Measurements from ENCODE around the gene TNXB.
"Not testable (repeated sequence)": the region's sequence is repeated elsewhere in the genome, so short reads cannot be mapped to it uniquely, and the experiment has no call there.

The TNXB gene

DNA sequence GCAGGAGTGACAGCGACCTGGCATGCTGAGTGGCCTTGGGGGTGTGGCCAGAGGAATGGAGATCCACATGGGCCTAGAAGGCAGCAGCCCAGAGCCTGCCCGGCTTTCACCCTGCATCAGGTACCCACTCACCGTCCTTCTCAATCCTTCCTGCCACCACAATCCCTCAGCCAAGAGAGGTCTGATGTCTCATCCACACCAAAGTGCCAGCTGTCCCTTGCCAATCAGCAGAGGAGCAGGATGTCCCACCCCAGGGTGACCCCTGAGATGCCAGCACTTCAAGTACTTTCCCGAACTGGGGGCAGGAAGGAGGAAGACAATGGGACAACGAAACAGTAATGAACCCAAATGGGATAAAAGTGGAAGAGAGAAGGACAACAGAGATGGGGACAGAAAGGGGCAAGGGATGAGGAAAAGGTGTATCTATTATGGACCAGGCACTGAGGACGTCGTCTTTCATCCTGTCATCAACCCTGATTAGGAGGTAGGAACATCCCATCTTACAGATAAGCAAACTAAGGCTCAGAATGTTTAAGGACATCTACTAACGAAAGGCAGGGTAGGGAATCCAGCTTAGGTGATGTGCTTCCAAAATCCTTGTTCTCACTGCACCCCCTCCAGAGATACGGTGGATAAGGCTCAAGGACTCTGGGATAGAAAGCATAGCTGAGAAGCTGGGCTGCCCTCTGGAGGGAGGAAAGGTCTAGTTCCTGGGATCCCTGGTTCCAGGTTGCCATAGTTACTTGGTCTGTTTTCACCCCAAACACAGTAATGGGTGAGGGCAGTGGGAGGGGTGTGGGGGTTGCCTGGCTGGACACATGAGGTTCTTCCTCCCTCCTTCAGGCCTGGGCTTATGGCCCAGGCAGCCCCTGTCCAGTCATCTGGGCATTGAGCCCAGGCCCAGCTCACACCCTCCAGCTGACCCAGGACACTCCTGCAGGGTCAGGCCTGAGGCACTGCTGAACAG, 4.5 kb upstream of the TNXB start:
- peak; percentile 88 for DNase-seq (ENCODE audit: insufficient read length, low spot score)
- FAIRE-seq = peak; percentile 83

DNA sequence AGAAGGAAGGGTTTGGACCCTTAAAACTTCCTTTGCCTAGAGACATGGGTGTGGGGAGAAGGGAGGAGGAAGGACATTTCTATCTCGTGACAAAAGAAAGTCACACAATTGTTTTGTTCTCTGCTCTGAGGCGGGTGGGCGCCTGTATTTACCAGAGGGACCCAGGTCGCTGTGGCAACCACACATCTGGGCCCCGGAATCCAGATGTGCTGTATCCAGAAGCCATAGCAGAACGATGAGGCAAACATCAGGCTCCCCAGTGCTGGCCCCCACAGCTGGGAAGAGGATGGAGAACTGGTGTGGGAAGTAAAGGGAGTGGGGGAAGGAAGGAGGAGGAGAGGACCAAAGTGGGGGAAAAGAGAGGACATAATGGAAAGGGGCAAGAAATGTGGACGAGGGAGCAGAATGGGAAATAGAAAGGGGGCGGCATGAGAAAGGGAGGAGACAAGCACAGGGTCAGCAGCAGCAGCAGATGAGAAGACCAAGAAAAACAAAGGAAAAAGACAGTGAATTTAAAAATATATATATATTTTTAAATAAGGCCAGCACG, 3.4 kb upstream of the TNXB start:
- DNase-seq (ENCODE audit: insufficient read length, low spot score) = no peak
- no peak for FAIRE-seq

DNA sequence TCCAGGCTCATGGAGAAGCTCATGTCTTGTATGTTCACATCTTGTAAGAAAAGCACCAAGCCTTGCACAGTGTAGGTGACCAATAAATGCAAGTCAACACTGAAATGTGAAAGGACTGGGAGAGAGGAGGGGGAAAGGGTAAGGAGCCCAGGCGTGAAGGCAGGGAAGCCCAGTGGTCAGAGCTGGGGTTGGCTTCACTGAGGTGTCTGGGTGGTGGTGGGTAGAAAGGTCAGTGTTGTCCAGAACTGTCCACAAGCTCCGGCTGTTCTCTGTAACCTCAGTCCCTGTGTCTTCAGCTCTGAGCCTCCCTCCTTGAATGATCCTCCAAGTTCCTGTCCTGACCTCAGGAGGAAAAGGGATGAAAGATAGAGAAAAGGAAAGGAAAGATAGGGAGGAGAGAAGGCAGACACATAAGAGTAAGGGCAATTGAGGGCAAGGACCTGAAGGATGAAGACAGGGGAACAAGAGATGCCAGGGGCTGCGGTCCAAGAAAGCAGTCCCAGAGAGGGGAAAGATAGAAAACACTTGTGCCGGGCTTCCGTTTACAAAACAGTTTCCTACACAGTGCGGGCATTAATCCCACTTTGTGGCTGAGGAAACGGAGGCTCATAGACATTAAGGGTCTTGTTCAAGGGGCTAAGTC, 2.4 kb upstream of the TNXB start:
- FAIRE-seq (no peak), DNase-seq (ENCODE audit: insufficient read length, low spot score) (no peak)

DNA sequence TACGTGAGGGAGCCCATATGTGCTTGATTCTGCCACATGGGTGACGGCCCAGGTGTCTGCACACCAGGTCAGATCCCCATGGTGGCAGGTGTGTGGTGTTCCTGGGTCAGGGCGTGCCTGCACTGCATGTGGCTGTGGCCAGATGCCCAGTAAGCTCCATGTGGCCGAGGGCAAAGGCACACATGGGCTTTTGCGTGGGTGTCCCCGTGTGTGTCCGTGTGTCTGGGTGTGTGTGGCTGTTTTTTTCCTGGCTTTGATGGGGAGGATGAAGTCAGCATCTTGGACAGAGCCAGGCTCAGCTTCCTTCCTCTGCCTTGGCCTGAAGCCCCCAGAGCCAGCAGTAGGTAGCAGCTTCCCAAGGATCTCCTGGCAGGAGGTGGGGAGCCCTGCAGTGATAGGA, 1.5 kb upstream of the TNXB start:
- FAIRE-seq = no peak
- DNase-seq (ENCODE audit: insufficient read length, low spot score) = no peak

DNA sequence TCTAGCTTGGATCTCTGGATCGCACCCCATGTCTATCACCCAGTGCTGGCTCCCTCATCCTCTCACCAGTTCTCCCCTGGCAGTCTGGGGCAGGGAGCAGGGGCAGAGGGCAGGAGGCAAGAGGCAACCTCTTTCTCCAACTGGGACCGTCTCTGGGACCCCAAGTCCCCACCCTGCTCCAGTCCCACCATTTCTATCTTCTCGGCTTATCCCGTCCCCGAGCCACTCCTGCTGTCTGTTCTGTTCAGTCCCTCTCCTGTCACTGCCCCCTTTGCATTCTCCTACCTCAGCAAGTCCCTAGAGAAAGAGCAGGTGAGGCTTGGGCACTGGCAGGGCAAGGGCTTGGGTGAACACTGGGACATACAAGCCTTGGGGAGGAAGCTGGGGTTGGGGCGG, 625 bp upstream of the TNXB start:
- FAIRE-seq = no peak
- no peak for DNase-seq (ENCODE audit: insufficient read length, low spot score)

DNA sequence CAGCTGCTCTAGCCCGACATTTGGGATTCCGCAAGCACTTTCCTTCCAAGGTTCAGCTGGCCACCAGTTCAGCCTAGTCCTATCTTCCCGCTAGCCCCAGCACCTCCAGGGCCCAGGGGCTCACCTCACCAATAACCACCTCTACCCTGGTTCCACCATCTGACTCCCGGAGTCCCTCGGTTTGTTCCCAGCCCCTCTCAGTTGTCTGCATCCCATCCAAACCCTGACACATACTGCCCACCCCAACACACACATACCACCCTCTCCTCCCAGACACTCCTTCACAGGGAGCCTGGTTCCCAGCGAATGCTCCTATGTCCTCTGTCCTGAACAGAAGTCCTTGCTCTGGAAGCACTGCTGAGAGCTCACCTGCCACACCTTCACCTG, 418 bp downstream of the TNXB start:
- DNase-seq (ENCODE audit: insufficient read length, low spot score) (no peak), FAIRE-seq (no peak)

DNA sequence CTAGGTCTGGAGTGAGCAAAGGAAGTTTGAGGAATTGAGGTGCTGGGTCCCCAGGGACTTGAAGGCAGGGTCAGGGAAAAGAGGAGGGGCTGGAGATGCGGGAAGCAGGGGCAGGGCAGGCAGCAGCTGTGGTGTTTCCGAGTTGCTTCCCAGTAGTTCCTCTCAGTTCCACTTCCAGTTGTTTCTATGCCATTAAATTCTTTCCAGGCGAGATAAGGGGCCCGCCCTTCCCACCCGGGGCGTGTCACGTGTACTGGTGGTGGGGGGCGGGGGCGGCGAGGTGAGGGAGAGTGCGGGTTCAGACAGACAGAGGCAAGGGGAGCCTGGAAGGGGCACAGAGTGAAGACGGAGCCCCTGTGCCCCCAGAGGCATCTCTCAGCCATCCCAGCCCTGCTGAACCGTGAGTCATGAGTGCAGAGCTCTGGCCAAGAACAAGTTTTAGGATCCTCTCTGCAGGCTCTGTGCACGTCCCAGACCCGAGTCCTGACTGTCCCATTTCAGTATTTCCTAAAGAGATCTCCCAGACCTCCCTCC, 977 bp downstream of the TNXB start:
- DNase-seq (ENCODE audit: insufficient read length, low spot score) (no peak), FAIRE-seq (peak; percentile 38)

DNA sequence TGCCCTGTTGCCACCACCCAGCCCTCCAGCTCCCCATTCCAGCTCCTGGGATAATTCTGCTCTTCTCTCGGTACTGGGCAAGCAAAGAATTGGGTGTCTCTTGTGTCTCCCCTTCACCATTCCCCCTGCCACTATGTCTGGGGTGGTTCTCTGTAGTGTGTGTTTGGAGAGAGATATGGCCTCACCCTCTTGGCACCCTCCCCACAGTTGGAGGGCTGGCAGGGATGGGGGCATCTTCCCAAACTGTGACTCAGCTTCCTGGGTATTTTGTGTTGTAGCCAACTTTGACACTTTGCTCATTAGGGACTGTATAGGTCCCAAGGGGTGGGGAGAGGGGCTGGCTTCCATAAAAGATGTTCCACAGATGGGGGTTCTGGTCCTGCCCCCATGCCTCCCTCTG, 1.7 kb downstream of the TNXB start:
- FAIRE-seq (peak; percentile 31), DNase-seq (ENCODE audit: insufficient read length, low spot score) (no peak)

DNA sequence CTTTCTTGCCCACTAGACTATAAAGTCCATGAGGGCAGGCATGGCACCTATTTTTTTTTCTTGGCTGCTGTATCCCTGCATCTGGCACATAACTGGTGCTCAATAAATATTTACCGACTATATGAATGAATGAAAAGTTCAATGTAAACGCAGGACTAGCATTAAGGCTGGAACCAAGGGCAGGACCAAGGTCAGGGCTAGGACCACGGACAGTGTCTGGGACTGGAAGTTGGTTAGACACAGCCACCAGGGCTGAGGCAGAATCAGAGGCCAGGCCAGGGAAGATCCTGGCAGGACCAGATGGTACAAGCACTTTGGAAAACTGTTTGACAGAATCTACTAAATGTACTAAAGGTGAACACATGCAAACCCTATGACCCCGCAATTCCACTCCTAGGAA, 3.7 kb downstream of the TNXB start:
- DNase-seq (ENCODE audit: insufficient read length, low spot score) = no peak
- no peak for FAIRE-seq

DNA sequence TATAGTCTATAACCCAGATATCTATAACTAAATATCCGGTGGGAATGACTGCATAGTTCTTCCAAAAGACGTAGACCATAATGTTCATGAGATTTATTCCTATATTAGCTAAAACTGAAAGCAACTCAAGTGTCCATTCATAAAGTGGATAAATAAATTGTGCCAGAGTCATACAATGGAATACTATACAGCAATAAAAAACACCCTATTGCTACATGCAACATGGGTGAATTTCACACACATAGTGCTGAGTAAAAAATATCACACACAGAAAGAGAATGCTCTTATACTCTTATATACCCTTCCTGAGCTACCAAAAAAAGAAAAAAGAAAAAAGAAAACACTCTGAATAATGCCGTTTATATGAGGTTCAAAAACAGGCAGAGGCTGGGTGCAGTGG, 6.9 kb downstream of the TNXB start:
- DNase-seq (ENCODE audit: insufficient read length, low spot score) (no peak), FAIRE-seq (no peak)

DNA sequence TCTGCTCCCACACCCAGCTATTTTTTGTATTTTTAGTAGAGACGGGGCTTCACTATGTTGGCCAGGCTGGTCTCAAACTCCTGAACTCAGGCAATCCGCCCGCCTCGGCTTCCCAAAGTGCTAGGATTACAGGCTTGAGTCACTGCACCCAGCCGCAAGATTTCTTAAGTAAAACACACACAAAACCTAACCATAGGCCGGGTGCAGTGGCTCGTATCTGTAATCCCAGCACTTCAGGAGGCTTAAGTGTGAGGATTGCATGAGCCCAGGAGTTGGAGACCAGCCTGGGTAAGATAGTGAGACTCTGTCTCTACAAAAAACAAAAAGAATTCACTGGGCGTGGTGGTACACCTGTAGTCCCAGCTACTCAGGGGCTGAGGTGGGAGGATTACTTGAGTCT, 8.9 kb downstream of the TNXB start:
- not testable (repeated sequence) for DNase-seq (ENCODE audit: insufficient read length, low spot score); FAIRE-seq

DNA sequence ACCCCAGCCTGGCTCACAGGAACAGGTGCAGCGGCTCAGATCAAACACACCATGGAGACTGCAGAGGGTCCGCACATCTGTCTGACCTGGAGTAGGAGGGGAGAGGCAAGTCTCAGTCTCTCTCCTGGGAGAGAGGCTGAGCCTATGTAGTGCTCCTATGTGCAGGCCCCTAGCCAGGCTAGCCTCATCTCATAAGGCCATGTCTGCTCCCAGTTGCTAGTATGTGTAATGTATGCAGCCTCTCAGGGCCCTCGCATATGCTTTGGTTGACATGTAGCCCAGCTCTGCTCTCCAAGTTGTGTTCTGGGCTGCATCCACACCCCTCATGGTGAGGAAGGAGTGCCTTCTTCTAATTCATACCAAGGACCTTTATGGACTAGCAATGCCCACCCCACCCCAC, 11.8 kb downstream of the TNXB start:
- DNase-seq (ENCODE audit: insufficient read length, low spot score) (no peak), FAIRE-seq (no peak)

DNA sequence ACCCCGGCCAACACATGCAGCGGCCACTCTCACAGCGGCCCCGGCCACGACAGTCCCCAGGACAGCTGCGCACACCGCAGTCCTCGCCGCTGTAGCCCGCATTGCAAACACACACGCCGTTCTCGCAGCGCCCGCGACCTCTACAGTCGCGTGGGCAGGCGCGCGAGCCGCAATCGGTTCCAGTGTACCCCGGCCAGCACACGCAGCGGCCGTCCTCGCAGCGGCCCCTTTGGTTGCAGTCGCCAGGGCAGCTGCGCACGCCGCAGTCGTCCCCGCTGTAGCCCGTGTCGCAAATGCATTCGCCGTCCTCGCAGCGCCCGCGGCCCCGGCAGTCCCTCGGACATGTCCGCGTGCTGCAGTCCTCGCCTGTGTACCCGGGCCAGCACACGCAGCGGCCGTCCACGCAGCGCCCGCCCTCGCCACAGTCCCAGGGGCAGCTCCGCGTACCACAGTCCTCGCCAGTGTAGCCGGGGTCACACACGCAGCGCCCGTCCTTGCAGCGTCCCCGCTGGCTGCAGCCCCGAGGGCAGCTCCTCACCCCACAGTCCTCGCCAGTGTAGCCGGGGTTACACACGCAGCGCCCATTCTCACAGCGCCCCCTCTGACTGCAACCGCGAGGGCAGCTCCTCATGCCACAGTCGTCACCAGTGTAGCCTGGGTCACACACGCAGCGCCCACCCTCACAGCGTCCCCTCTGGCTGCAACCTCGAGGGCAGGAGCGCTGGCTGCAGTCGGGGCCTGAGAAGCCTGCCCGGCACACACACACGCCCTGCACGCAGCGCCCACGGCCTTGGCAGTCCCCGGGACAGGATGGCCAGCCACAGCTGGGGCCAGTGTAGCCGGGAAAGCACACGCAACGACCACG, 12.5 kb downstream of the TNXB start:
- DNase-seq (ENCODE audit: insufficient read length, low spot score) (no peak), FAIRE-seq (no peak)

DNA sequence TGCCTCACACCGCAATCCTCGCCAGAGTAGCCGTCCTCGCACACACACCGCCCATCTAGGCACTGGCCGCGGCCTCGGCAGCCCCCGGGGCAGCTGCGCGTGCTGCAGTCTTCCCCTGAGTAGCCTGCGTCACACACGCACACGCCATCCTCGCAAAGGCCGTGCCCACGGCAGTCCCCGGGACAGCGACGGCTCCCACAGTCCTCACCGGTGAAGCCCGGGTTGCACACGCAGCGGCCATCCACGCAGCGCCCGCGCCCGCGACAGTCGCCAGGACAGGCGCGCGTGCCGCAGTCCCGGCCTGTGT, 13.1 kb downstream of the TNXB start:
- no peak for DNase-seq (ENCODE audit: insufficient read length, low spot score)
- no peak for FAIRE-seq

DNA sequence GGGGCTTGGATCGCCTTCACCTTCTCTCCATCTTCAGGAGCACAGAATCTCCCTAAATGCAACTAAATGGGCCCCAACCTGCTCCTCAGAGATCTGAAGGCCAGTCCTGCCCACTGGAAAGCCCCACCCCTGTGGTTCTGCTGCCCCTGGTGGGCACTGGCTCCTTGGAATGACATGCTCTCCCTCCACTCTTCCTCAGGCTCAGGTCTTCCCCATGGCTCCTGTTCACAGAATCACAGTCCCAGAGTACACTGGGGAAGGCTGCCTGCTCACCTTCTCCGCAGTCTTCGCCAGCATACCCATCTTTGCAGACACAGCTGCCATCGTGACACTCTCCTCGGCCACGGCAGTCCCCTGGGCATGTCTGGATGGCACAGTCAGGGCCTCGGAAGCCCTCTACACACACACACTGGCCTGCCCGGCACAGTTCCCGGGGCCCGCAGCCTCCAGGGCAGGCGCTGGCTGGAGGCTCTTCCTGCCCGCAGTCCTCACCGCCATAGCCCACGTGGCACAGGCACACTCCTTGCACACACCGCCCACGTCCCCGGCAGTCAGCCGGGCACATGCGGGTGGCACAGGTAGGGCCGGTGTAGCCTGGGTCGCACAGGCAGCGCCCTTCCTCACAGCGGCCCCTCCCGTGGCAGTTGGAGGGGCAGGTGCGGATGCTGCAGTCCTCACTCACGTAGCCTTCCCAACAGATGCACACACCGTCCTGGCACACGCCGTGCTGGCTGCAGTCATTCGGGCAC, 13.6 kb downstream of the TNXB start:
- no peak for FAIRE-seq
- no peak for DNase-seq (ENCODE audit: insufficient read length, low spot score)

DNA sequence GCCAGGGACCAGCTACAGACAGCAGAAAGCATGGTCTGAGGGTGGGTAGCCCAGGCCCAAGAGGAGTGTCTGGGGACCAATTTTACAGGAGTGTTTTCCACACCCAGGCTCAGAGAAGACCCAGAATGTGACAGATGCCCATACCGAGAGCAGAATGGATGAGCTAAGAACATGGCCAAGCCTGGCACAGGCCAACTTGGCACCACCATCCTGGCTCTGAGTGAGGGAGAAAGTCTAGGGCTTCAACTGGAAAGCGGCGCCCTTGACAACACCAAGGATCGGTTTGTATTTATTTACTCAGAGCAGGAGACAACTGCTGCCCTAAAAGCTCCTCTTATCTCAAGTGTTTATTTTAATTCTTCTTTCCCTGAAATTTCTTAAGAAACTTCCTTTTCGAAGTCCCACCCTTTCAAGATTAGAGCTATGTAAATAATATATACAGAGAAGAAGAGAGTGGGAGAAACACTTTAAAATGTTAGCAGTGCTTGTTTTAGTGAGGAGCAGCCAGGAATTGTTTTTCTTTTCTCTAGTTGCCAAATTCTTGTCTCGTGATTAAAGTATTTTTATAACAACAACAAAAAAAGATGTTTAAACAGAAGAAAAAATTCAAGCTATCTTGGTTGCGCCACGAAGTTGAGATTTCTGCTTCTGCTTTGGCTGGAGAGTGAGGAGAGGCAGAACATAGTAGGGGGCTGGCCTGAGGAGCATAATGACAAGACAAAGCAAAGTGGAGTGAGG, 16.2 kb downstream of the TNXB start:
- FAIRE-seq = no peak
- no peak for DNase-seq (ENCODE audit: insufficient read length, low spot score)

DNA sequence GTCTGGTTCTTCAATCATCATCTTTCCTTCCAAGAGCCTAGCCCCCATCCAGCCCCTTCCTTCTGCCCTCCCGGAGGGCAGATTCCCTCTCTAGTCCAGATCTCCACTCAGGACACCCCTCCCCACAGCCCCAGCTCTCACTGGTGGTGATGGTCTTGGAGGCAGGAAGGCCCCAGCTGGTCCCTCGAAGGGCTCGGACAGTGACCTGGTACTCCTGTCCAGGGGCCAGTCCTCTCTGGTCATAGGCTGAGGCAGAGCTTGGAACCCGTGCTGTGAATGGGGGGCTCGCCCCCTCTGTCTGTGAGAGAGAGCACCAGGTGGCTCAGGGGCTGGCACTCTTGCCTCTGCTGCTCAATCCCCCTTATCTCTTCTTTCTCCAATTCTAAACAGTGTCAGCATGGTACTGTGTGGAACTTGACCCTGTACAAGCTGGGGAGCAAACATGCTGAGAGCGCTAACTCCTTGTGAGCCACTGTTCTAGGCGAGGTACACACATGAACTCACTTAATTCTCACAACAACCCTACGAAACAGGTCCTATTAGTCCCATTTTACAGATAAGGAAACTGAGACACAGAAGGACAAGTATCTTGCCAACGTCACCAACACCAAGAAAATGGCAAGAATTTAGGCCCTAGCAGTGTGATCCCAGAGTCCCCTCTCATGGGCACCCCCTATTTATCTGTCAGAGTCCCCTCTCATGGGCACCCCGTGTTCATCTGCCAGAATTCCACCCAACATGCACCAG, 19.9 kb downstream of the TNXB start:
- FAIRE-seq (no peak), DNase-seq (ENCODE audit: insufficient read length, low spot score) (no peak)

DNA sequence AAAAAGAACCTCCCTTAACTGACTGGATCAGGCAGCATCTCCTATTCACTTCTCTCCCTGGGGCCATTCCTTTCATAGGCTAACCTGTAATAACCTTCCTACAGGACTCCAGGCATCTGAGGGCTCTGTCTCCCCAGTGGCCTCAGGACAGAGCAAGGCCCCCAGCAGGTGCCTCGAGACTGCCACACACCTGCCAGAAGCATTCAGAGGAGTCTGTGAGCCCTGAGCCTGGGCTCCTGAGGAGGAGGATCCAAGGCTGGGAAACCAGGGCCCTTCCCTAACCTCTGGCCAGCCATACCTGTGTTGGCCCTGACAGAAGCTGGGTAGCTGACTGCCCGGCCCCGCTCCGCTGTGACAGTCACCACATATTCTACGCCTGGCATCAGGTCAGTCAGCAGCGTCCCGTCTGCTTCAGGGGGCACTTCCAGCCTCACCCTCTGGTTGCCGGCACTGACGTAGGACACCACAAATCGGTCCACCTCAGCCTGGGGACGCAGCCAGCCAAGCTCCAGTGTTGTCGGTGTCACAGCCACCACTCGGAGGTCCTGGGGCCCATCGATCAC, 20.6 kb downstream of the TNXB start:
- FAIRE-seq = no peak

More for the DNA sequence above, 20.6 kb downstream of the TNXB start:
- no peak for DNase-seq (ENCODE audit: insufficient read length, low spot score)

Measured in HTR-8/SVneo (cell line).